ENCODE data around the gene VPS13D.

VPS13D gene

GRCh38 chr1:12528021-12528852 is 298.4 kb downstream of the VPS13D start:
- TF ChIP-seq MAX (IDR thresholded peaks at IDR 0.05; ENCODE audit: low read depth, low read length) (no peak), POLR2A (IDR thresholded peaks at IDR 0.05; ENCODE audit: extremely low read depth, insufficient read length) (no peak), MYC (IDR thresholded peaks at IDR 0.05; ENCODE audit: low read depth, low read length) (no peak), CTCF (IDR thresholded peaks at IDR 0.05; ENCODE audit: low read depth, low read length) (no peak)
- H3K4me3 ChIP-seq (ENCODE audit: low read depth, low read length): no peak overlapping the region
- no peak for DNase-seq (ENCODE audit: low read depth)

- no peak for TF ChIP-seq POLR2A (IDR thresholded peaks at IDR 0.05; ENCODE audit: extremely low read depth, insufficient read length)
- TF ChIP-seq MAX (IDR thresholded peaks at IDR 0.05; ENCODE audit: low read depth, low read length): no peak
- no peak for TF ChIP-seq MYC (IDR thresholded peaks at IDR 0.05; ENCODE audit: low read depth, low read length)
- TF ChIP-seq CTCF (IDR thresholded peaks at IDR 0.05; ENCODE audit: low read depth, low read length): no peak
- no peak overlapping the region for H3K4me3 ChIP-seq (ENCODE audit: low read depth, low read length)
- DNase-seq (ENCODE audit: low read depth): no peak
These were observed 299.9 kb downstream of the VPS13D start for GRCh38 chr1:12529640-12530174.

DNA sequence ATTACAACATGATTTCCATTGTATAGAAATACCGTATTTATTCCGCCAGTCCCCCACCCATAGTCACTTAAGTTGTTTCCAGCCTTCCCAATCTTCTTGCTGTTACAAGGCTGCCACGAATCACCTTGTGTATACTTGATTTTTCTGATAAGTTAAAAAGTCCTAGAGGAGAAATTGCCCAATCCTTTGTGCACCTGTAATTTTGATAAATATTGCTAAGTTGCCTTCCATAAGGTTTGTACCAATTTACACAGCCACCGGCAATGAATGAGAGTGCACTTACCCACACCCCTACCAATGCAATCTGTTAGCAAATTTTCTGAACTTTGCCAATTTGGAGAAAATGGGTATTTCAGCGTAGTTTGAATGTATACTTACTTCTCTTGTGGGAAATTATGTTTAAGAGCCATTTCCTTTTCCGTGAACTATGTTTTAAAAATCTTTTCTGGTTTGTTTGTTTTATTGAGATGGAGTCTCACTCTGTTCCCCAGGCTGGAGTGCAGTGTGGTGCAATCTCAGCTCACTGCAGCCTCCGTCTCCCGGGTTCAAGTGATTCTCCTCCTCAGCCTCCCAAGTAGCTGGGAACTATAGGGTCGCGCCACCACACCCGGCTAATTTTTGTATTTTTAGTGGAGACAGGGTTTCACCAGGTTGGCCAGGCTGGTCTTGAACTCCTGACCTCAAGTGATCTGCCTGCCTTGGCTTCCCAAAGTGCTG is 300.8 kb downstream of the VPS13D start:
- no peak for TF ChIP-seq POLR2A (IDR thresholded peaks at IDR 0.05; ENCODE audit: extremely low read depth, insufficient read length)
- TF ChIP-seq CTCF (IDR thresholded peaks at IDR 0.05; ENCODE audit: low read depth, low read length): no peak
- TF ChIP-seq MAX (IDR thresholded peaks at IDR 0.05; ENCODE audit: low read depth, low read length): no peak
- TF ChIP-seq MYC (IDR thresholded peaks at IDR 0.05; ENCODE audit: low read depth, low read length): no peak
- no peak for DNase-seq (ENCODE audit: low read depth)
- H3K4me3 ChIP-seq (ENCODE audit: low read depth, low read length): no peak overlapping the region

GRCh38 chr1:12531179-12531499 is 301.3 kb downstream of the VPS13D start:
- DNase-seq (ENCODE audit: low read depth): no peak
- H3K4me3 ChIP-seq (ENCODE audit: low read depth, low read length): no peak overlapping the region
- TF ChIP-seq CTCF (IDR thresholded peaks at IDR 0.05; ENCODE audit: low read depth, low read length): no peak
- TF ChIP-seq MAX (IDR thresholded peaks at IDR 0.05; ENCODE audit: low read depth, low read length): no peak
- TF ChIP-seq MYC (IDR thresholded peaks at IDR 0.05; ENCODE audit: low read depth, low read length): no peak
- TF ChIP-seq POLR2A (IDR thresholded peaks at IDR 0.05; ENCODE audit: extremely low read depth, insufficient read length): no peak

DNA sequence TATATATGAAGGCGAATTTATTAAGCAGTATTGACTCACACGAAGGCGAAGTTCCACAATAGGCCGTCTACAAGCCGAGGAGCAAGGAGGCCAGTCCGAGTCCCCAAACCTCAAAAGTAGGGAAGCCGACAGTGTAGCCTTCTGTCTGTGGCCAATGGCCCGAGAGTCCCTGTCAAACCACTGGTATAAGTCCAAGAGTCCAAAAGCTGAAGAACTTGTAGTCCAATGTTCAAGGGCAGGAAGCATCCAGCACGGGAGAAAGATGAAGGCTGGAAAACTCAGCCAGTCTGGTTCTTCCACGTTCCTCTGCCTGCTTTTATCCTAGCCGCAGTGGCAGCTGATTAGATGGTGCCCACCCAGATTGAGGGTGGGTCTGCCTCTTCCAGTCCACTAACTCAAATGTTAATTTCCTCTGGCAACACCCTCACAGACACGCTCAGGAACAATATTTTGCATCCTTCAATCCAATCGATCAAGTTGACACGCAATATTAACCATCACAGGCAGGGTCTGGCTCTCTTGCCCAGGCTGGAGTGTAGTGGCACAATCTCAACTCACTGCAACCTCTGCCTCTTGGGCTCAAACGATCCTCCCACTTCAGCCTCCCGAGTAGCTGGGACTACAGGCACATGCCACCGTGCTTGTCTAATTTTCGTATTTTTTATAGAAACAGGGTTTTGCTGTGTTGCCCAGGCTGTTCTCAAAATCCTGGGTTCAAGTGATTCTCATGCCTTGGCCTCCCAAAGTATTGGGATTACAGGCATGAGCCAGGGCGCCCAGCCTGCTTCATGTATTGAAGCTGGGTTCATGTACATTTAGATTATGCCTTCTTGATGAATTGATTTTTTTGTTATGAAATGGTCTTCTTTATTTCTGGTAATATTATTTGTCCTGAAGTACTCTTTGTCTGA is 302.8 kb downstream of the VPS13D start:
- TF ChIP-seq POLR2A (IDR thresholded peaks at IDR 0.05; ENCODE audit: extremely low read depth, insufficient read length) (no peak), MYC (IDR thresholded peaks at IDR 0.05; ENCODE audit: low read depth, low read length) (no peak), MAX (IDR thresholded peaks at IDR 0.05; ENCODE audit: low read depth, low read length) (no peak), CTCF (IDR thresholded peaks at IDR 0.05; ENCODE audit: low read depth, low read length) (no peak)

More for the DNA sequence above, 302.8 kb downstream of the VPS13D start:
- DNase-seq (ENCODE audit: low read depth): no peak
- no peak overlapping the region for H3K4me3 ChIP-seq (ENCODE audit: low read depth, low read length)
